ENCODE measurements around the gene PAQR4.

PAQR4 gene

DNA sequence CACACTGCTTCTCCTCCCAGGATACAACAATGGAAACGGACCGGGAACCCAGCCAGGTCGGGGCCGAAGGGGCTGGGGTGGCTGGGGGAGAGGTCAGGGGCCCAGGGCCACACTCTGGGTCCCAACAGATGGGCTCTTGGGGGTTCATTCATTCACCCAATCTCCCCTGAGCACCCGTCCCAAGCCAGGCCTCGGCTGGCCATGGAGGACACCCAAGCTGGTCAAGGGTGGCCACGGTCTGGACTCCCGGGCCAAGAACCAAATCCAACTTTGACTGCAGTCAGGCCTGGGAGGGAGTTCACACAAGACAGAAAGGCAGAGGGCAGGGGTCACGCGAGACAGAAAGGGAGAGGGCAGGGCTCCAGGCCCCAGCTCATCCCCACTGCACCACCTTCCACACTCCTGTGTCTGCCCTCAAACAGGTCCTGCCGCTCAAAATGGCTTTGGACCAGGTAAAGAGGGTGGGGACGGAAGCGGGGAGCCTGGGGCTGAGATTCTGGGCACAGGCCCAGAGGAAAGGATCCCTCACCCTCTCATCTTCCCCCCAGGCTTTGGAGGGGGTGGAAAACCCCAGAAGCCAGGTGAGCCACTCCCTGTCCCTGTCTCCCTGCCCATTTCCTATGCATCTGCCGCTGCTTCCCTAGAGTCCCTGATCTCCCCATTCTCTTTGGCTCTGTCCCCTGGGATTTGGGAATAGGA is 23.4 kb downstream of the PAQR4 start:
- TF ChIP-seq, protein P1, sequence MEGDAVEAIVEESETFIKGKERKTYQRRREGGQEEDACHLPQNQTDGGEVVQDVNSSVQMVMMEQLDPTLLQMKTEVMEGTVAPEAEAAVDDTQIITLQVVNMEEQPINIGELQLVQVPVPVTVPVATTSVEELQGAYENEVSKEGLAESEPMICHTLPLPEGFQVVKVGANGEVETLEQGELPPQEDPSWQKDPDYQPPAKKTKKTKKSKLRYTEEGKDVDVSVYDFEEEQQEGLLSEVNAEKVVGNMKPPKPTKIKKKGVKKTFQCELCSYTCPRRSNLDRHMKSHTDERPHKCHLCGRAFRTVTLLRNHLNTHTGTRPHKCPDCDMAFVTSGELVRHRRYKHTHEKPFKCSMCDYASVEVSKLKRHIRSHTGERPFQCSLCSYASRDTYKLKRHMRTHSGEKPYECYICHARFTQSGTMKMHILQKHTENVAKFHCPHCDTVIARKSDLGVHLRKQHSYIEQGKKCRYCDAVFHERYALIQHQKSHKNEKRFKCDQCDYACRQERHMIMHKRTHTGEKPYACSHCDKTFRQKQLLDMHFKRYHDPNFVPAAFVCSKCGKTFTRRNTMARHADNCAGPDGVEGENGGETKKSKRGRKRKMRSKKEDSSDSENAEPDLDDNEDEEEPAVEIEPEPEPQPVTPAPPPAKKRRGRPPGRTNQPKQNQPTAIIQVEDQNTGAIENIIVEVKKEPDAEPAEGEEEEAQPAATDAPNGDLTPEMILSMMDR (conservative IDR thresholded peaks at IDR 0.05; ENCODE audit: low read depth), result no peak
- H3K27ac ChIP-seq, result peak overlapping the region; percentile 63
- DNase-seq (ENCODE audit: low spot score), result peak; percentile 89
- POLR2A ChIA-PET (ENCODE audit: low non-redundant PET), result interaction anchor here (1.7 kb wide), 1 partner anchor 29 kb away, joined by 10 read pairs; no protein-coding TSS in a partner anchor
- CTCF ChIA-PET, result interaction anchor here (0.6 to 1.1 kb wide), 2 partner anchors 39 to 48 kb away, joined by 3 to 4 read pairs; no protein-coding TSS in a partner anchor

DNA sequence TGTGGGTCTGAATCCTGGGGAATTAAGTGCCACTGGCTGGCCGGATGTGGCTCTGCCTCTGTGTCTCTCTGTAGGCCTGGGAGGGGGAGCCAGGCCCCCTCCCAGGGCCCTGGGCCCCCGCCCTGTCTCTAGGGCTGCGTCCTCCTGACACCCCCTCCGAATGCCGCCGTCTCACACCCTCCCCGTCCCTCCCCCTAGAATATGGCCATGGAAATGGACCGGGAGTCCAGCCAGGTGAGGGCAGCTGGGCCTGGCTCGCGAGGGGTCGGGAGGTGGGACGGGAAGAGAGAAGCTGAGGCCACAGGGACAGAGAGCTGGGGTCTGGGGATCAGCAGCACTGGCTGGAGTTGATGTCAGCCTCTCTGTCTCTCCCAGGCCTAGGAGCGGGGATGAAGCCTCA is 27.1 kb downstream of the PAQR4 start:
- CTCF ChIA-PET, result interaction anchor here (0.5 to 0.7 kb wide), 2 partner anchors 16 to 32 kb away, joined by 3 to 6 read pairs; no protein-coding TSS in a partner anchor
- TF ChIP-seq, protein P1 (conservative IDR thresholded peaks at IDR 0.05; ENCODE audit: low read depth), result no peak
- DNase-seq (ENCODE audit: low spot score), result no peak
- peak overlapping the region; percentile 30; the same call in 1 of the 2 replicates for H3K27ac ChIP-seq
- POLR2A ChIA-PET (ENCODE audit: low non-redundant PET), result no interaction called here

DNA sequence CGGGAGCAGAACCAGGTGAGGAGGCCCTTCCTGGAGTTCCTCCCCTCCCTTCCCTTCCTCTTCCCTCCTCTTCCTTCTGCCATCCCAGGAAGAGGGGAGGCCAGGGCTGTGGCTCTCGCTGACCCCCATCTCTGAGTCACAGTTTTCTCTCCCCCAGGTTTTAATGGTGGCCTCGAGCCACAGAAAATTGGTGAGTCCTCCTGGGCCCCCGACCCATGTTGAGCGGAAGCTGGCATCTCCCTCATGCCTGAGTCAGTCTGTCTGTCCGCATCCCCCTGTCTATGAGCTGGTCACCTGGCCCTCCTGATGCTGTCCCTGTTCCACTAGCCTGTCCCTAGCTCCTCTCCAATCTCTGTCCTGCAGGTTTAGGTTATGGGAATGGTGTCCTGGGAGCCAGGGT is 30.8 kb downstream of the PAQR4 start:
- ChIA-PET POLR2A (ENCODE audit: low non-redundant PET) (no interaction called here), CTCF (no interaction called here)
- TF ChIP-seq, protein P1 (conservative IDR thresholded peaks at IDR 0.05; ENCODE audit: low read depth), result no peak
- H3K27ac ChIP-seq, result no peak overlapping the region
- no peak for DNase-seq (ENCODE audit: low spot score)

DNA sequence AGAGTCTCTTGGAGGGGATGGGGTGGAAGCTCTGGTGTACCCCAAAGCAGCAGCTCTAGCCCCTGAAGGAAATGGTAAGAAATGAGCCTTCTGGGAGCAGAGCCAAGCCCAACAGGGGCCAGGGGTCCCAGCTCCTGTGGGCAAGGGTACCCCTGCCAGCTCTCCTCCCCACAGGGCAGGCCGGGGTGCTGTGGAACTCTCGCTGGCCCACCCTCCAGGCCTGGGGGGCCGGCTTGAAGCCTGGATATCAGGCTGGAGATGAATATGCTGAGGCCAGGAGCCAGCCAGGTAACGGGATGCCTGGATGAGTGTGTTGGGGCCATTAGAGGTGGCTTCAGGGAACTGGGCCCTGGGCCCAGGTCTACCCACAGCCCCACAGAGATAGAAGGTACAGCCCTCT is 31.4 kb downstream of the PAQR4 start:
- TF ChIP-seq, protein P1 (conservative IDR thresholded peaks at IDR 0.05; ENCODE audit: low read depth), result no peak
- DNase-seq (ENCODE audit: low spot score), result no peak
- ChIA-PET CTCF (interaction anchor here (3.9 kb wide), 1 partner anchor 27 kb away, joined by 19 read pairs; no protein-coding TSS in a partner anchor), POLR2A (ENCODE audit: low non-redundant PET) (interaction anchor here (1.2 kb wide), 1 partner anchor 27 kb away, joined by 3 read pairs; no protein-coding TSS in a partner anchor)
- H3K27ac ChIP-seq, result no peak overlapping the region

DNA sequence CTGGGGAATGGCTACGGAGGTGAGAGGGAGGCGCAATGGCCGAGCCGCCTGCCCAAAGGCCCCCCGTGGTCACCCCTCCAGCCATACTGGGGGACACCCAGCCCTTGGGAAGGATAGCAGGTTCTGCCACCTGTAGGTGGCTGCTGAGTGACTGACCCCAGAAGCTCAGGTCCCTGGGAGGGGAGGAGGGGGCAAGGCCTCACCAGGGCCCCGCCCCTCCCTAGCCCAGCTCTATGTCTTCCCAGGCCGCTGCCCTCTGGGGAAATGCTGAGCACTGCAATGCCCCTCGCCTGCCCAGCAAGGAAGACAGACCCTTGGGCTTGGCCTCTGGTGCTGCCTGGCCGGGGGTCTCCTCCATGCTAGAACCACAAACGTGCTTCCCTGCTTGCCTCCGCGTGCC is 32.2 kb downstream of the PAQR4 start:
- ChIA-PET CTCF (interaction anchor here (2.5 to 3.9 kb wide), 2 partner anchors 27 to 30 kb away, joined by 10 to 19 read pairs; no protein-coding TSS in a partner anchor), POLR2A (ENCODE audit: low non-redundant PET) (interaction anchor here (1.2 kb wide), 1 partner anchor 27 kb away, joined by 3 read pairs; no protein-coding TSS in a partner anchor)
- TF ChIP-seq, protein P1 (conservative IDR thresholded peaks at IDR 0.05; ENCODE audit: low read depth), result no peak
- no peak overlapping the region for H3K27ac ChIP-seq
- DNase-seq (ENCODE audit: low spot score), result no peak

DNA sequence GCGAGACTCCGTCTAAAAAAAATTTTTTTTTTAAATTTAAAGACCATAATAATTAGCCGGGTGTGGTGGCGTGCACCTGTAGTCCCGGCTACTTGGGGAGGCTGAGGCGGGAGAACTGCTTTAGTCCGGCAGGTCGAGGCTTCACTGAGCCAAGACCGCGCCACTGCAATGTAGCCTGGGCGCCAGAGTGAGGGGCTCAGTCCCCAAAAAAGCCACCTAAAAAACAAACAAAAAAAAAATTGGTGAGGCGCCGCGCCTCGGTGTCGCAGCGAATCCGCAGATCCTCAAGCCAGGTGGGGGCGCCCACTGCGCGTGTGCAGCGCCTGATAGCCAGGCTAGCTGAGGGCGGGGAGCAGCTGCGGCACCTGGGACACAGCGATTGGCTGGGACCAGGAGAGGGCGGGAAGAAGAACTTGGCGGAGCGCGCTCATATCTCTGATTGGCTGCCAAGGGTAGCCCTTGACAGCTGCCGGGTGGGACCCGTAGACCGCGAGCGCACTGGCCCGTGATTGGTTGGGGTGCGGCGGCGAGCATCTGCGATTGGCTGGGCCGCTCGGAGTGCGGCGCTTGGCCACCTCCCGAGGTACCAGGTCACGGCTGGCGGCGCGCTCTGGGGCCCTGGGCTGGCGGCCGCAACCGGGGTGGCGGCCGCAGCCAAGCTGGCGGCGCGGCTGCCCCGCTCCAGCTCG is 34.6 kb downstream of the PAQR4 start:
- CTCF ChIA-PET, result interaction anchor here (0.6 to 3.9 kb wide), 8 partner anchors 10 to 199 kb away, joined by 3 to 19 read pairs (median 6); partner anchors contain the start of gene TNFRSF12A
- H3K27ac ChIP-seq, result no peak overlapping the region
- POLR2A ChIA-PET (ENCODE audit: low non-redundant PET), result interaction anchor here (2.1 to 3.1 kb wide), 2 partner anchors 18 to 24 kb away, joined by 6 to 48 read pairs; partner anchors contain the start of genes HCFC1R1, THOC6 and TNFRSF12A

More for the DNA sequence above, 34.6 kb downstream of the PAQR4 start:
- TF ChIP-seq, protein P1 (conservative IDR thresholded peaks at IDR 0.05; ENCODE audit: low read depth), result peak; percentile 86
- peak; percentile 99 for DNase-seq (ENCODE audit: low spot score)

All from RWPE1 (cell line).